Measurements from ENCODE around the gene SOX6. TPM values are rescaled to one million over a fixed set of nuclear protein-coding genes. Genes with fewer than 3 reads are reported as not detected.

Gene SOX6
- total and polyA plus RNA-seq, 8 donors, result 5.1 to 23.0 (median 18.7) TPM

- DNase-seq (no peak), ATAC-seq (no peak), FAIRE-seq (no peak)
- TF ChIP-seq CTCF (IDR thresholded peaks at IDR 0.05), result no peak
- H3K4me3 ChIP-seq, result no peak overlapping the region
- H3K4me1 ChIP-seq, result peaks cover 0 to 6% (median 0%) of the 10 kb centered on the region in 3 donors
- intact Hi-C loops (cut with DNase I), result no loop called here
- H3K9me3 ChIP-seq, result no peaks in the 10 kb centered on the region
- no peak overlapping the region for H3K27ac ChIP-seq
- H3K36me3 ChIP-seq, result no peaks in the 10 kb centered on the region
- H3K27me3 ChIP-seq, result no peaks in the 10 kb centered on the region
- WGBS, 2 donors, result 19 to 22% methylated on average over 1 of the region's 1 CpG
These were observed 267.6 kb downstream of the SOX6 start for GRCh38 chr11:16088774-16089173.

GRCh38 chr11:16087886-16088285 is 268.5 kb downstream of the SOX6 start:
- H3K4me1 ChIP-seq, result peaks cover 0 to 6% (median 0%) of the 10 kb centered on the region in 3 donors
- no peaks in the 10 kb centered on the region for H3K9me3 ChIP-seq
- H3K4me3 ChIP-seq, result no peak overlapping the region
- H3K27ac ChIP-seq, result no peak overlapping the region
- no peak for DNase-seq
- TF ChIP-seq CTCF (IDR thresholded peaks at IDR 0.05), result no peak
- intact Hi-C loops (cut with DNase I), result no loop called here
- no peaks in the 10 kb centered on the region for H3K27me3 ChIP-seq
- H3K36me3 ChIP-seq, result no peaks in the 10 kb centered on the region
- FAIRE-seq, result no peak
- WGBS, 2 donors, result 93 to 94% methylated on average over 2 of the region's 2 CpGs
- ATAC-seq, result no peak

DNA sequence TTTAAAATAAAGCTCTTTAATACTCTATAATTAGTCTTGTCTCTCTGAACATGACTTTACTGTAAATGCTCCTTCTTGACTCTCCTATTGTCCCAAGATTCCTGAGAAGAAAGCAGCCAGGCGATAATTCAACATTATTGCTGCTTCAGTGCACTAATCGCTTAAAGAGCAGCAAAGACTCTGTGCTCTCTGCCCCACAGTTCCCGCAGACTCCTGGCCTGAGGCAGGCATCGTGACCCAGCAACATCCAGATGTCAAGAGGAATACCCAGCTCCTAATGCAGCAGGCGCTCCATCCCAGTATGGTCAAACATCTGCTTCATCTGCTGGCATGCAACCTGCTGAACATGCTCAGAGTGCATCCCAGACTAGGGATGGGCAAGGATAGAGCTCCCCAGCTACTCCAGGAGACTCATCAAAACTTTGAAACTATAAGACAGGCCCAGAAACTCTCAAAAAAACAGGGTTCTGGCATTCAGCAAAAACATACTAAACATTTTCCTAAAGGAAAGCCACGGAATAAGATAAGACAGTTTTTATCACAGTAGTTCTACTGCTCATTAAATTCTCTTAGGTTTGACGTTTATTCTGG is 270.0 kb downstream of the SOX6 start:
- Histone ChIP-seq H3K4me1 (peaks cover 0 to 10% (median 8%) of the 10 kb centered on the region in 3 donors), H3K4me3 (no peak overlapping the region), H3K27ac (no peak overlapping the region), H3K9me3 (no peaks in the 10 kb centered on the region), H3K27me3 (no peaks in the 10 kb centered on the region), H3K36me3 (no peaks in the 10 kb centered on the region)
- no peak for TF ChIP-seq CTCF (IDR thresholded peaks at IDR 0.05)
- ATAC-seq (no peak), FAIRE-seq (no peak), DNase-seq (no peak)
- 87 to 89% methylated on average over 7 of the region's 7 CpGs for WGBS, 2 donors
- intact Hi-C loops (cut with DNase I), result no loop called here

DNA sequence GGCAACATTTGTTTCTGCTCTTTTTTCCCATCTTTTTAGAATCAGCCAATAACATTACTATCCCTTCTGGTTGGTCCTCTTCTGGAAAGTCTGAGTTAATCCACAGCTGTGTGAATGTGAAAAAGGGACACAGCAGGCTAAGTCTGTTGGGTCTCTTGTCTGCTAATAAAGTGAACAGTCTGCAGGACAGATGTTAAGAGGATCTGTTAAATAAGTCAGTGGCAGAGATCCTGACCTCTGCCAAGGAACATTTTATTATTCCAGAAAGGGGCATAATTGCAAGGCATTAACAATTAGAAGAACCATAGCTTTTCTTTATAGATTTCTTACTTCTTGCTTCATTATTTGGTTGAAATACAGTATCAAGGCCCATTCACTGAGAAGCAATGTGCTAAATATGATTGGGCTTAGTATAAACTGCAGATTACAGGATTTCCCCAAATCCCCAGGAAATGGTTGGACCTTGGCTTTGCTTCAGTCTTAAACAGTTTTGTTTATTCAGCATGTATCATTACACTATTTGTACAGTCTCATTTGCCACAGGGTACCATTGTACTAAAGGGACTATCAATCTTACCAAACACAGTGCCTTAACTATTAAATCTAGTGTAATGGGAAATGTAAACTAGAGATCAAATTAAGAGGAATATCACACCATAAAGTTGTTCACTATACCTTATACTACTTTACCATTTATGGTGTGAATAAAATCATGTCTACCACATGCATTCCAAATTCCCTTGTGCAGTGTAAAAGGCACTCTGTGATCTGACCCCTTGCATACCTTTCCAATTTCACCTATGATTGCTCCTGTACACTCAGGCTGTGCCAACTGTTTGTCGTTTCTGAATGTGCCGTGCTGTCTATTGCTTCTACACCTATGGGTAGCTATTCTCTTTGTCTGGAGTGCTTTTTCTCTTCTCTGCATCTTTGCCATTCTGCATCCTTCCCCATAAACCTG is 274.0 kb downstream of the SOX6 start:
- ATAC-seq, result peak; percentile 61 to 84 (median 69)
- DNase-seq, result no peak
- 59 to 69% methylated on average over 2 of the region's 2 CpGs for WGBS, 2 donors
- intact Hi-C loops (cut with DNase I), result no loop called here
- Histone ChIP-seq H3K4me1 (peaks cover 0 to 8% (median 4%) of the 10 kb centered on the region in 3 donors), H3K4me3 (no peak overlapping the region), H3K27me3 (no peaks in the 10 kb centered on the region), H3K9me3 (no peaks in the 10 kb centered on the region), H3K27ac (peak overlapping the region in 1 of 4 donors; percentile 20), H3K36me3 (no peaks in the 10 kb centered on the region)
- FAIRE-seq, result no peak
- no peak for TF ChIP-seq CTCF (IDR thresholded peaks at IDR 0.05)

Data from pancreas (tissue), 10 donors.